Measurements from ENCODE around the gene ZNF280A. TPM values are rescaled to one million over a fixed set of nuclear protein-coding genes. Genes with fewer than 3 reads are reported as not detected.

Gene ZNF280A
- total and polyA plus RNA-seq, 2 donors from 2014 or later = not detected

DNA sequence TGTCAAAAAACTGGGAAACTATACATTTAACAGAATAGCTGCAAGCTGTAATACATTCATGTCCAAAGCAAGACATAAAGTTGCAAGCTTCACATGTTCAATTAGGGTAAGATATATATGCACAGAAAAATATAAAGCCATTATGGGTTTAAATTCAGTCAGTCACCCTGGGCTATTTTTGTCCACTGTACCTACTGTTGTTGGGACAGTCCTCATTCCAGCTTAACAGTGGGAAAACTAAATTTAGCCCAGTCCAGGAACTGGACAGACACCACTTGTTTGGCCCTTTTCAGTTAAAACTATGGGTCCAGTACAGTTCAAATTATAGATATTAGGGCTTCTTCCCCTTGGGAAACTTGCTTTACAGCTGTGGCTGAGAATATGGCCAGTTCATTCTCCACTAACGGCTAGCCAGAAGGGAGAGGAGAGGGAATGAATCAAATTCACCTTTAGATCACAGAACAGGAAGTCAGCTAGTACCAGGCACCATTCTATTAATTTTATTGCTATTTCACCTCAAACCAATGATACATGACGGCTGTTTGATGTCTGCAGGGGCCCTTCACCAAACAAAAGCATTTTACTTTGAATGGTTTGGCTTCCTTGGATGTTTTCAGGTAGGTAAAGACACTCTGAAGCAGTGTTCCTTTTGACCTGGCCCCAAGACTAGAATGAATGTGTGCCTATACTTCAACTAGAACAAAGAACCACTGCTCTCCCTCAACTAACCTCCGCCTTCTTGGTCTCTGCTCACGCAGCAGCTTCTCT, 33.8 kb downstream of the ZNF280A start:
- no peaks in the 10 kb centered on the region for H3K27me3 ChIP-seq (ENCODE audit: control insufficient read depth, insufficient read depth, low read length)
- intact Hi-C loops (cut with DNase I) = no loop called here
- no peak overlapping the region for H3K27ac ChIP-seq (ENCODE audit: low read depth in 2 of 2, low read length in 2 of 2)
- no peak overlapping the region for H3K4me3 ChIP-seq (ENCODE audit: low read length in 3 of 3)
- no peaks in the 10 kb centered on the region for H3K36me3 ChIP-seq (ENCODE audit: control insufficient read depth in 2 of 3, insufficient read depth in 3 of 3, low read length in 3 of 3)
- no peaks in the 10 kb centered on the region for H3K4me1 ChIP-seq (ENCODE audit: control insufficient read depth in 2 of 3, insufficient read depth in 2 of 3, low read depth in 1 of 3, low read length in 3 of 3)
- H3K9me3 ChIP-seq (ENCODE audit: control insufficient read depth in 2 of 3, insufficient read depth in 1 of 3, low read length in 3 of 3) = no peaks in the 10 kb centered on the region
- H3K9ac ChIP-seq (ENCODE audit: low read length in 3 of 3) = no peak overlapping the region
- DNase-seq (peak in 1 of 5 donors; percentile 14), FAIRE-seq (no peak)
- TF ChIP-seq, protein P1, sequence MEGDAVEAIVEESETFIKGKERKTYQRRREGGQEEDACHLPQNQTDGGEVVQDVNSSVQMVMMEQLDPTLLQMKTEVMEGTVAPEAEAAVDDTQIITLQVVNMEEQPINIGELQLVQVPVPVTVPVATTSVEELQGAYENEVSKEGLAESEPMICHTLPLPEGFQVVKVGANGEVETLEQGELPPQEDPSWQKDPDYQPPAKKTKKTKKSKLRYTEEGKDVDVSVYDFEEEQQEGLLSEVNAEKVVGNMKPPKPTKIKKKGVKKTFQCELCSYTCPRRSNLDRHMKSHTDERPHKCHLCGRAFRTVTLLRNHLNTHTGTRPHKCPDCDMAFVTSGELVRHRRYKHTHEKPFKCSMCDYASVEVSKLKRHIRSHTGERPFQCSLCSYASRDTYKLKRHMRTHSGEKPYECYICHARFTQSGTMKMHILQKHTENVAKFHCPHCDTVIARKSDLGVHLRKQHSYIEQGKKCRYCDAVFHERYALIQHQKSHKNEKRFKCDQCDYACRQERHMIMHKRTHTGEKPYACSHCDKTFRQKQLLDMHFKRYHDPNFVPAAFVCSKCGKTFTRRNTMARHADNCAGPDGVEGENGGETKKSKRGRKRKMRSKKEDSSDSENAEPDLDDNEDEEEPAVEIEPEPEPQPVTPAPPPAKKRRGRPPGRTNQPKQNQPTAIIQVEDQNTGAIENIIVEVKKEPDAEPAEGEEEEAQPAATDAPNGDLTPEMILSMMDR (IDR thresholded peaks at IDR 0.05; ENCODE audit: borderline replicate concordance, extremely low read depth, insufficient read depth) = no peak

GRCh38 chr22:22485524-22485923, 34.5 kb downstream of the ZNF280A start:
- H3K9ac ChIP-seq (ENCODE audit: low read length in 3 of 3) = no peak overlapping the region
- intact Hi-C loops (cut with DNase I) = no loop called here
- no peaks in the 10 kb centered on the region for H3K36me3 ChIP-seq (ENCODE audit: control insufficient read depth in 2 of 3, insufficient read depth in 3 of 3, low read length in 3 of 3)
- no peak overlapping the region for H3K4me3 ChIP-seq (ENCODE audit: low read length in 3 of 3)
- no peaks in the 10 kb centered on the region for H3K4me1 ChIP-seq (ENCODE audit: control insufficient read depth in 2 of 3, insufficient read depth in 2 of 3, low read depth in 1 of 3, low read length in 3 of 3)
- H3K27me3 ChIP-seq (ENCODE audit: control insufficient read depth, insufficient read depth, low read length) = no peaks in the 10 kb centered on the region
- TF ChIP-seq, protein P1 (IDR thresholded peaks at IDR 0.05; ENCODE audit: borderline replicate concordance, extremely low read depth, insufficient read depth) = no peak
- no peak overlapping the region for H3K27ac ChIP-seq (ENCODE audit: low read depth in 2 of 2, low read length in 2 of 2)
- FAIRE-seq = no peak
- no peaks in the 10 kb centered on the region for H3K9me3 ChIP-seq (ENCODE audit: control insufficient read depth in 2 of 3, insufficient read depth in 1 of 3, low read length in 3 of 3)
- no peak for DNase-seq

DNA sequence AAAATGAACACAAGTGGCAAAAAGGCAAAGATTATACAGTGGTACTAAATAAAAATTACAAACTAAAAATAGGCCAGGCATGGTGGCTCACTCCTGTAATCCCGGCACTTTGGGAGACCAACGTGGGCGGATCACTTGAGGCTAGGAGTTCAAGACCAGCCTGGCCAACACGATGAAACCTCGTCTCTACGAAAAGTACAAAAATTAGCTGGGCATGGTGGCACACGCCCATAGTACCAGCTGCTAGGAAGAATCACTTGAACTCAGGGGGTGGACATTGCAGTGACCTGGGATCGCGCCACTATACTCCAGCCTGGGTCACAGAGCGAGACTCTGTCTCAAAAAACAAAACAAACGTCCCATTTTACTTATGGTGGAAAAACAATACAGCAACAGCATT, 36.0 kb downstream of the ZNF280A start:
- Histone ChIP-seq H3K9ac (ENCODE audit: low read length in 3 of 3) (no peak overlapping the region), H3K4me1 (ENCODE audit: control insufficient read depth in 2 of 3, insufficient read depth in 2 of 3, low read depth in 1 of 3, low read length in 3 of 3) (no peaks in the 10 kb centered on the region), H3K36me3 (ENCODE audit: control insufficient read depth in 2 of 3, insufficient read depth in 3 of 3, low read length in 3 of 3) (no peaks in the 10 kb centered on the region), H3K27ac (ENCODE audit: low read depth in 2 of 2, low read length in 2 of 2) (no peak overlapping the region), H3K9me3 (ENCODE audit: control insufficient read depth in 2 of 3, insufficient read depth in 1 of 3, low read length in 3 of 3) (no peaks in the 10 kb centered on the region), H3K27me3 (ENCODE audit: control insufficient read depth, insufficient read depth, low read length) (no peaks in the 10 kb centered on the region), H3K4me3 (ENCODE audit: low read length in 3 of 3) (no peak overlapping the region)
- FAIRE-seq = no peak
- intact Hi-C loops (cut with DNase I) = no loop called here
- DNase-seq = no peak
- TF ChIP-seq, protein P1 (IDR thresholded peaks at IDR 0.05; ENCODE audit: borderline replicate concordance, extremely low read depth, insufficient read depth) = no peak
